Measurements from ENCODE around the gene ZNF467.

The ZNF467 gene

GRCh38 chr7:149770728-149771636 lies 2.4 kb downstream of the ZNF467 start:
- no peak for DNase-seq (ENCODE audit: low read depth in 2 of 2)

GRCh38 chr7:149769915-149770314 lies 3.5 kb downstream of the ZNF467 start:
- DNase-seq (ENCODE audit: low read depth in 2 of 2): no peak

- no peak for DNase-seq (ENCODE audit: low read depth in 2 of 2)
Observed at GRCh38 chr7:149768931-149769330, 4.5 kb downstream of the ZNF467 start.

DNA sequence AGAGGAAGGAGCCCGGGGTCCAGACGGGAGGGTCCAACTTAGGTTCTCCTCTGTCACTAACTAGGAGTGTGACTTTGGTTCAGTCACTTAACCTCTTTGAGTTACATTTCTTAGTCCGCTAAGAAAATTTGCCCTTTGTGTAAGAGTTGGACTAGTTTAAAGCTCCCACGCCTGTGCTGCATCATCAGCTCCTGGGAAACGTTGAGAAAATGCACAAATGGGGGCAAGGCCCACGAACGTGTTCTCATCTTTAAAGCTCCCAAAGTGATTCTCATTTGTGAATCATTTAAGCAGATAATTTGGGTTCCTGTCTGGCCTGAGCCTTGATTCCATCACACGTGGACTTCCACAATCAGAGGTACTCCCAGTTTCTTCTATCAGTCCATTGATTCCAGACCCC lies 6.3 kb downstream of the ZNF467 start:
- no peak for DNase-seq (ENCODE audit: low read depth in 2 of 2)

DNA sequence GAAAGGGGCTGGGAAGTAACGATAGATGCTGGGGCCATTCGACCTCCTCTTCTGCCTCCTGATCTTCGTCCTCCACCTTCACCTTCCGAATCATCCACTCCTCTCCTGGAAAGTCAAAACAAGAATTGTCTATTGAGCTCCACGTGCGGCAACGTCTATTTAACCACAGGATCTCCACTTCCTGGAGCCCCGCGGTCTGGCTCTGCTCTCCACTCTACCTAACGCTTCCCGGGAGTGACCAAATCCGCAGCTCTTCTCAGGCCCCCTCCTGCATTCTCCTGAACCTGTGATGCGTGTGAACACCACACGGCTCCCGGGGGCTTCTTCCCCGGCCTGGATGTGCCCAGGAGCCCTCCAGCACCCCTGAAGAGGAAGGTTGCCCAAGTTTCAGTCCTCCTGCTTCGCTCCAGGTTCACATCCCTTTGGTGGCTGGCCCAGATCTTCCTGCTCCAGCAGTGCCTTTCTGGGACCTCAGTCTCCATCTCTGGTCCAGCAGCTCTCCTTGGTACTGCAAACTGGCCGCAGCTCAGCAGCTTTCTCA lies 7.2 kb downstream of the ZNF467 start:
- DNase-seq (ENCODE audit: low read depth in 2 of 2): no peak

GRCh38 chr7:149765399-149766121 lies 7.8 kb downstream of the ZNF467 start:
- no peak for DNase-seq (ENCODE audit: low read depth in 2 of 2)

GRCh38 chr7:149764481-149765398 lies 8.6 kb downstream of the ZNF467 start:
- no peak for DNase-seq (ENCODE audit: low read depth in 2 of 2)

- DNase-seq (ENCODE audit: low read depth in 2 of 2): no peak
Observed at GRCh38 chr7:149763563-149764240, 9.7 kb downstream of the ZNF467 start.

- no peak for DNase-seq (ENCODE audit: low read depth in 2 of 2)
Observed at GRCh38 chr7:149762610-149763009, 10.8 kb downstream of the ZNF467 start.

GRCh38 chr7:149762089-149762488 lies 11.3 kb downstream of the ZNF467 start:
- DNase-seq (ENCODE audit: low read depth in 2 of 2): no peak

GRCh38 chr7:149761307-149761706 lies 12.1 kb downstream of the ZNF467 start:
- no peak for DNase-seq (ENCODE audit: low read depth in 2 of 2)

DNA sequence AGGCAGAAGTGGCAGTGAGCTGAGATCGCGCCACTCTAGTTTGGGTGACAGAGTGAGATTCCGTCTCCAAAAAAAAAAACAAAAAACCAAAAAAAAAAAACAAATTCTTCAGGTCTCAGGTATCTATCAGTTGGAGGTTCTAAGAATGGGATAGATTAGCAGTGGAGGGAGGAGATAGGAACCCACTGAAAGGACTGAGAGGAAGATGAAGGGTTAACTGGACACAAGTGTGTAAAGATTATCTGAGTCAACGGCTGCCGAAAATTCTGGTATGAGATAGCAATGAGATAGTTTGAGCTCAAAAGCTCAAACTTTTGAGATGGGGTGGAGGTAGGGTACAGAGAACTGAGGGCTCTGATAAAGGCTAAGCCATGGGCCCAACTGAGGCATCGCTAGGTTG lies 12.8 kb downstream of the ZNF467 start:
- DNase-seq (ENCODE audit: low read depth in 2 of 2): no peak

DNA sequence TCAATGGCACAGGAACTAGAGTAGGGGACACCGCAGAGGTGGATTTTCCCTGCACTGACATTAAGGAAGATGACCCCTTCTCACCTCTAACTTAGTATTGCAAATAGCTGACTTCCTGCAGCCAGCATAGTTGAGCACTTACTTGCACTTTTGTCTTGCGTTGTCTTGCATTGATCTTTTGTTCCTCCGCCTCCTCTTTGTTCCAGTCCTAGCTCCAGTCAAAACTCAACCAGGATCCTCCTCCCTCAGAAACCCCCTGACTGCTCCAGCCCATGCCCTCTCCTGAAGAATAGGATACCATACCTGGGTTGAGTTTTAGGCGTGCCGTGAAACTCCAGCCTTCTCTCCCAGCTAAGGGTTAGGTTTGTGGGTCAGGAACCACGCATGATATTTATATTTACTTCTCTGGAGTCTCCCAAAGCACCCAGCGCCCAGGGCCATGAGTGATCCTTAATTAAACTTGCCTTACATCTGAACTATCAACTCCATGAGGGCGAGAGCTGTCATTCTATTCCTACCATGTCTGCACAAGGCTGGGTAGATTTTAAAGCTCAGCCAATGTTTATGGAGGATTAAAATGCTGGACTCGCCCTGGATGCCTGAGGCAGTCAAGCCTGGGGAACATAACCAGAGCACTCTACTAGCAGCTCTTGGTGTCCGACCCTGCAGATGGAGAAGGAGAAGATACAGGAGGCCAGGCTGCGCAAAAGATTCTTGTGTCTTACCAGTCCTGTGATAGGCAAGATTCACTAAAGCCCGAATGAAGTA lies 14.1 kb downstream of the ZNF467 start:
- DNase-seq (ENCODE audit: low read depth in 2 of 2): no peak

DNA sequence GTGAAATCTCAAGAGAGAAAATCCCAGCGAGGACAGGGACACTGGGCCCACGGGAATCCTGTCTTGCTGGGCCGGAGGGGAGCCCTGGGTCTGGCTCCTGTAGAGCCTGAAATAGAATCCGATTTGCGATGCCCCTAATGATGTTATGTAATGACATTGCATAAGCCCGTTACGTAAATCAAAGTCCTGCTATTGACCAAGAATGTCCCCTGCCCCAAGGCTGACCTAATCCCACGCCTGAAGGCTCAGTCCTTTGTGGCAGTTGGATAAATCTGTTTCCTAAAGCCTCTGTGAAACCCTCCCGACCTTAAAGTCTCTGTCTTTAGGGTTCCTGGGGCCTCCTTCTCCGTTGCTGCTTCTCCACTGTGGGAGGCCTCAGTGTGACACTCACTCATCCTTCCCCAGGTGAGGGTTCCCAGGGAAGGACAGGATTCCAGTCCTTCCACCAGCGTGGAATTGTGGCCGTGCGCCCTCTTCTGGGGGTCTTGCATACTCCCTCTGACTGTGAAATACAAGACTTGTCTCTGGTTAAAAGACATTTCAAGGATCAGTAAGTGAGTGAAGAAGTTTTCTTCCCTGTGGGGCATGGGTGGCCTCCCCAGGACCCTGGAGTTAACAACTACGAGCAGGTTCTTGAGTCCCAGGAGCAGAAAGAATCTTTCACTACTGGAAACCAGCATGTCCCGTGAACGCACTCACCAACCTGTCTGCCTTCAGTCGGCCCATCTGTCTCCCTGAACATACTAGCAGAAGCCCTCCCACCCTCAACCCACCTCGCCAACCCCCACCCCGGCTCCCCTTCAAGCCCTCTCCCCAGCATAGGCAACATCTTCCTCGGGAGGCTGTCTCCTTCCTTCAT lies 19.8 kb downstream of the ZNF467 start:
- no peak for DNase-seq (ENCODE audit: low read depth in 2 of 2)

GRCh38 chr7:149752646-149753045 lies 20.7 kb downstream of the ZNF467 start:
- no peak for DNase-seq (ENCODE audit: low read depth in 2 of 2)

- no peak for DNase-seq (ENCODE audit: low read depth in 2 of 2)
Observed at GRCh38 chr7:149751043-149751775, 22.2 kb downstream of the ZNF467 start.

DNA sequence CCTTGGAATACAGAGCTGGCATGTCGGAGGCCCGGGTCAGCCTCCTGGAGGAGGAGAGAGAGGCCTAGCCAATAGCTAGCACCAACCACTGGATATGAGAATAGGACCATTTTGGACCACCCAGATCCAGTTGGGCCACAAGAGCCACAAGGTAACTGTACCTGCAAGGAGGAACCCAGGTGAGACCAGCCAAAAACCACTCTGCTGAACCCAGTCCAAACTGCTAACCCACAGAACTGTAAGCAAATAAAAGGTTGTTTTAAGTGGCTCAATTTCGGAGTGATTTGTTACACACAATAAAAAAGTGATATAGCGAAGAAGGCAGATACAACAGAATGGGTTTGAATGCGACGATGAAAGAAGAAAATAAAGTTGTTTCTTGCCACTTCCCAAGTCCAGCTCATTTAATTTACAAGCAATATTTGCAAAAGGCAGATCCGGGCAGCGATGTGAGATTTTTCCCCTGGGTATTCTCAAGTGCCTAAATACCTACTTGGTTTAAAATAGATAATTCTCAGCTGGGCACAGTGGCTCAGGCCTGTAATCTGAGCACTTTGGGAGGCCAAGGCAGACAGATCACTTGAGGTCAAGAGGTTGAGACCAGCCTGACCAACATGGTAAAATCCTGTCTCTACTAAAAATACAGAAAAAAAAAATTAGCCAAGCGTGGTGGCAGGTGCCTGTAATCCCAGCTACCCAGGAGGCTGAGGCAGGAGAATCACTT lies 23.1 kb downstream of the ZNF467 start:
- no peak for DNase-seq (ENCODE audit: low read depth in 2 of 2)

Measured in fibroblast of skin of left quadriceps (primary cell).